Neural progenitor cell (in vitro differentiated cells): ENCODE results near the gene TPD52L2. TPM values are rescaled to one million over a fixed set of nuclear protein-coding genes. Genes with fewer than 3 reads are reported as not detected.

ENCODE experiments used
- DNase-seq: peaks from one replicate; pipeline ENCODE4 v3.0.0-alpha.2; 2016; ENCODE audit warnings: low spot score
- H2AFZ ChIP-seq: fragments of 200-600 bp; sonication (generic); replicated peaks from 2 replicates; pipeline ENCODE4 v1.6.1; 2016; ENCODE audit warnings: antibody characterized with exemption
- H3F3A ChIP-seq: fragments of 200-600 bp; sonication (generic); 2 replicates; pipeline ENCODE4 v1.6.1; 2016; ENCODE audit warnings: antibody characterized with exemption, low read depth
- H3K27ac ChIP-seq: fragments of 200-600 bp; sonication (generic); 2 replicates; pipeline ENCODE4 v1.5.1; 2016; ENCODE audit warnings: mild to moderate bottlenecking
- H3K27me3 ChIP-seq: fragments of 200-600 bp; sonication (generic); 2 replicates; pipeline ENCODE4 v1.6.1; 2016; ENCODE audit warnings: mild to moderate bottlenecking, moderate library complexity
- H3K36me3 ChIP-seq: fragments of 200-600 bp; sonication (generic); 2 replicates; pipeline ENCODE4 v1.5.1; 2016
- H3K4me1 ChIP-seq: fragments of 200-600 bp; sonication (generic); 2 replicates; pipeline ENCODE4 v1.6.1; 2016; ENCODE audit warnings: mixed run types
- H3K4me2 ChIP-seq: fragments of 200-600 bp; sonication (generic); 2 replicates; pipeline ENCODE4 v1.6.1; 2016
- H3K4me3 ChIP-seq: fragments of 200-600 bp; sonication (generic); 2 replicates; pipeline ENCODE4 v1.5.1; 2016
- H3K79me2 ChIP-seq: fragments of 200-600 bp; sonication (generic); 2 replicates; pipeline ENCODE4 v1.6.1; 2016; ENCODE audit warnings: low read depth
- H3K9ac ChIP-seq: fragments of 200-600 bp; sonication (generic); 2 replicates; pipeline ENCODE4 v1.6.1; 2016
- H3K9me3 ChIP-seq: fragments of 200-600 bp; sonication (generic); 2 replicates; pipeline ENCODE4 v1.5.1; 2016; ENCODE audit warnings: low read depth
- H4K20me1 ChIP-seq: fragments of 200-600 bp; sonication (generic); 2 replicates; pipeline ENCODE4 v1.6.1; 2016; ENCODE audit warnings: low read depth
- H3K27ac Mint-ChIP-seq: 3 replicates; pipeline ENCODE4 v1.8.0; 2021; ENCODE audit warnings: mixed read lengths
- H3K27me3 Mint-ChIP-seq: 2 replicates; pipeline ENCODE4 v1.8.0; 2022; ENCODE audit warnings: low read depth, mild to moderate bottlenecking, inconsistent platforms, moderate library complexity, mixed read lengths; ENCODE audit not compliant: insufficient read depth
- H3K36me3 Mint-ChIP-seq: 3 replicates; pipeline ENCODE4 v1.8.0; 2021; ENCODE audit warnings: mixed read lengths
- H3K4me1 Mint-ChIP-seq: 3 replicates; pipeline ENCODE4 v1.8.0; 2021; ENCODE audit warnings: mixed read lengths
- H3K4me3 Mint-ChIP-seq: 3 replicates; pipeline ENCODE4 v1.8.0; 2021; ENCODE audit warnings: mild to moderate bottlenecking, moderate library complexity, mixed read lengths
- H3K9me3 Mint-ChIP-seq: 3 replicates; pipeline ENCODE4 v1.8.0; 2020; ENCODE audit warnings: mixed read lengths
- EZH2 ChIP-seq: fragments of 200-600 bp; sonication (generic); IDR thresholded peaks from 2 replicates; pipeline ENCODE4 v1.6.1; 2017; ENCODE audit warnings: antibody characterized with exemption, mild to moderate bottlenecking, moderate library complexity
- EZH2phosphoT487 ChIP-seq: fragments of 200-600 bp; sonication (generic); IDR thresholded peaks from 2 replicates; pipeline ENCODE4 v1.6.1; 2017; ENCODE audit warnings: antibody characterized with exemption
- total RNA-seq: library from RNA; depleted of rRNA; stranded (reverse); fragments of >200 nt; gene quantifications from 2 replicates; pipeline ENCODE4 v1.2.3, GENCODE V29; 2015; ENCODE audit warnings: low replicate concordance
- TF ChIP-seq, protein P1 (sequence below): fragments of 200-600 bp; sonication (generic); IDR thresholded peaks from 2 replicates; pipeline ENCODE4 v1.5.1; 2017; ENCODE audit warnings: antibody characterized with exemption, mild to moderate bottlenecking

Gene TPD52L2
- total RNA-seq, 1 donor from 2014 or later, result 66.6 TPM

DNA sequence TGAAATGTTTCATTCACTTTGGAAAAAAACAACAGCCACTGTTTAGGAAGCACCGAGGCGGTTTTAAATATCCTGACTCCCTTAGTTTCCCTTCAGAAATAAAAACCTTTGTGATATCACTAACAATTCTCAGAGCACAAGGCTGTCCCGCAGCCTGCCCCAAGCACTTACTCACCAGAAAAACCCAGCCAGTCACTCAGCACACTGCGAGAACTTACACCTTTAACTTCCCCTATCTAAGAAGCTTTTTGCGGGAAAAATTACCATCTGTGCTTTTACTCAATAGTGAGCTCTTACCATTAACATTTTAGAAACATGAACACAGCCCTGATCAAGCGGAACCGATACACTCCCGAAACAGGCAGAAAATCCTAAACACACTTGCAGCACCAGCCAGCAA lies 43.3 kb upstream of the TPD52L2 start:
- H3K36me3 Mint-ChIP-seq, result peaks cover 3% of the 10 kb centered on the region
- no peaks in the 10 kb centered on the region for H3K9me3 Mint-ChIP-seq
- peaks cover 8% of the 10 kb centered on the region for H3F3A ChIP-seq
- H4K20me1 ChIP-seq, result peaks cover 30% of the 10 kb centered on the region
- H3K79me2 ChIP-seq, result peaks cover 4% of the 10 kb centered on the region
- peaks cover 19% of the 10 kb centered on the region for H3K4me1 Mint-ChIP-seq
- DNase-seq, result no peak
- H3K27me3 ChIP-seq, result no peaks in the 10 kb centered on the region
- no peak overlapping the region for H3K27ac Mint-ChIP-seq
- no peak overlapping the region for H3K27ac ChIP-seq
- no peaks in the 10 kb centered on the region for H3K9me3 ChIP-seq
- H3K36me3 ChIP-seq, result no peaks in the 10 kb centered on the region
- no peak overlapping the region for H2AFZ ChIP-seq
- H3K4me3 Mint-ChIP-seq, result no peak overlapping the region
- no peak overlapping the region for H3K4me3 ChIP-seq
- H3K27me3 Mint-ChIP-seq, result peaks cover 6% of the 10 kb centered on the region
- no peaks in the 10 kb centered on the region for H3K4me1 ChIP-seq
- H3K9ac ChIP-seq, result no peak overlapping the region
- no peak for TF ChIP-seq EZH2phosphoT487
- no peak for TF ChIP-seq EZH2
- TF ChIP-seq, protein P1, sequence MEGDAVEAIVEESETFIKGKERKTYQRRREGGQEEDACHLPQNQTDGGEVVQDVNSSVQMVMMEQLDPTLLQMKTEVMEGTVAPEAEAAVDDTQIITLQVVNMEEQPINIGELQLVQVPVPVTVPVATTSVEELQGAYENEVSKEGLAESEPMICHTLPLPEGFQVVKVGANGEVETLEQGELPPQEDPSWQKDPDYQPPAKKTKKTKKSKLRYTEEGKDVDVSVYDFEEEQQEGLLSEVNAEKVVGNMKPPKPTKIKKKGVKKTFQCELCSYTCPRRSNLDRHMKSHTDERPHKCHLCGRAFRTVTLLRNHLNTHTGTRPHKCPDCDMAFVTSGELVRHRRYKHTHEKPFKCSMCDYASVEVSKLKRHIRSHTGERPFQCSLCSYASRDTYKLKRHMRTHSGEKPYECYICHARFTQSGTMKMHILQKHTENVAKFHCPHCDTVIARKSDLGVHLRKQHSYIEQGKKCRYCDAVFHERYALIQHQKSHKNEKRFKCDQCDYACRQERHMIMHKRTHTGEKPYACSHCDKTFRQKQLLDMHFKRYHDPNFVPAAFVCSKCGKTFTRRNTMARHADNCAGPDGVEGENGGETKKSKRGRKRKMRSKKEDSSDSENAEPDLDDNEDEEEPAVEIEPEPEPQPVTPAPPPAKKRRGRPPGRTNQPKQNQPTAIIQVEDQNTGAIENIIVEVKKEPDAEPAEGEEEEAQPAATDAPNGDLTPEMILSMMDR, result no peak
- H3K4me2 ChIP-seq, result no peak overlapping the region

DNA sequence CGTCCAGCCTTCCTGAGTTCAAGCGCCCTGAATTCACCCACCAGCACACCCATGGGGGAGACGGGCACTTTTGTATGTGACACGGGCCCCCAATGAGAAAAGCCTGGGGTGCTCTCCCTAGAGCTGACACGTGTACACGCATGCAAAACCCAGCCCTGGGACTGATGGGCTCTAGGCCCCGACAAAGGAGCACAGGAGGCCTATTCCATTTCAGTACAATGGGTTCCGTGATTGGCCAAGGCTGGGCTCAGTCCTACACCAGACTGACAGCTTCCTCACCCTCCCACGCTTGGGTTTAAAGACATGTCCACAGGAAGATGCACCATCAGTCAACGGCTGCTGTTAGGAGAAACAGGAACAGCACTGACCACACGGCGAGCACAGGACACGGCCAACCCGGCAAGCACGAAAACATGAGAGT lies 42.8 kb upstream of the TPD52L2 start:
- peaks cover 4% of the 10 kb centered on the region for H3K79me2 ChIP-seq
- no peak overlapping the region for H3K4me3 Mint-ChIP-seq
- no peaks in the 10 kb centered on the region for H3K4me1 ChIP-seq
- no peaks in the 10 kb centered on the region for H3K9me3 ChIP-seq
- TF ChIP-seq EZH2, result no peak
- TF ChIP-seq, protein P1, result no peak
- no peak for TF ChIP-seq EZH2phosphoT487
- DNase-seq, result no peak
- peaks cover 4% of the 10 kb centered on the region for H3K27me3 Mint-ChIP-seq
- H3K27me3 ChIP-seq, result no peaks in the 10 kb centered on the region
- no peak overlapping the region for H3K4me2 ChIP-seq
- H3K36me3 Mint-ChIP-seq, result peaks cover 3% of the 10 kb centered on the region
- peaks cover 19% of the 10 kb centered on the region for H3K4me1 Mint-ChIP-seq
- peaks cover 8% of the 10 kb centered on the region for H3F3A ChIP-seq
- H3K4me3 ChIP-seq, result no peak overlapping the region
- H4K20me1 ChIP-seq, result peaks cover 30% of the 10 kb centered on the region
- no peak overlapping the region for H3K27ac ChIP-seq
- no peak overlapping the region for H3K9ac ChIP-seq
- H3K9me3 Mint-ChIP-seq, result no peaks in the 10 kb centered on the region
- H3K36me3 ChIP-seq, result no peaks in the 10 kb centered on the region
- no peak overlapping the region for H2AFZ ChIP-seq
- H3K27ac Mint-ChIP-seq, result no peak overlapping the region

DNA sequence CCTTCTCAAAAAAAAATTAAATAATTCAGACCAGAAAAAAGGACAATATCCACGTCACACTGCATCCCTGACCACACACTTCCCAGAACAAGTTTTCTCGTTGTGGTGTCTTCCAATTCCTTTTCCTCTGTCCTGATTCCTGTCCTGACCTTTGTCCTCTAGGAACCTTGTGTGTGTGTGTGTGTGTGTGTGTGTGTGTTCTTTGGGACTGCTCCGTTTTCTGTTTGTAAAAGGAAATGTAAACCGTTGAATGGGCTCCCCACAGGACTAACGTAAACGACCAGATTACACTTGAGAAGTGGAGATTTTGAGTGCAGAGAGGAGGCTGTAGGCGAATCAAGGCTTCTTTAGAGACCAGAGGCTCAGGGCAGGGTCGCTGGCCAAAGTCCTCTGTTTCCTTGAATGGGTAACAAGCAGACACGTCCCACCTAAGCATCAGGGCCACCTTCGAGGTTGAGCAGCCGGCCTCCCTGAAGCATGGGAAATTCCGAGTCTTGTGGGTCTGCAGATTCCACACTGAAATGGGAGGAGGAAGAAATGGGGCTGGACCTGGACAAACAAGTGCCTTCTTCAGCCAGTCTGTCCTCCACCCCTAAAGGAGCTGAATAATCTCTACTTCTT lies 41.3 kb upstream of the TPD52L2 start:
- peaks cover 4% of the 10 kb centered on the region for H3K4me1 ChIP-seq
- H3K27ac ChIP-seq, result no peak overlapping the region
- Mint-ChIP-seq H3K4me1 (peaks cover 23% of the 10 kb centered on the region), H3K4me3 (no peak overlapping the region), H3K9me3 (no peaks in the 10 kb centered on the region), H3K36me3 (peaks cover 5% of the 10 kb centered on the region), H3K27me3 (no peaks in the 10 kb centered on the region), H3K27ac (peak overlapping the region; percentile 36)
- peaks cover 3% of the 10 kb centered on the region for H3K27me3 ChIP-seq
- H3K4me3 ChIP-seq, result no peak overlapping the region
- DNase-seq, result no peak
- peaks cover 42% of the 10 kb centered on the region for H4K20me1 ChIP-seq
- peaks cover 15% of the 10 kb centered on the region for H3K79me2 ChIP-seq
- TF ChIP-seq, protein P1, result no peak
- TF ChIP-seq EZH2 (no peak), EZH2phosphoT487 (no peak)
- H3K9me3 ChIP-seq, result no peaks in the 10 kb centered on the region
- H2AFZ ChIP-seq, result no peak overlapping the region
- H3F3A ChIP-seq, result peaks cover 15% of the 10 kb centered on the region
- H3K4me2 ChIP-seq, result no peak overlapping the region
- no peaks in the 10 kb centered on the region for H3K36me3 ChIP-seq
- no peak overlapping the region for H3K9ac ChIP-seq
